Mammary epithelial cell (primary cell): ENCODE data around the gene LMOD1.

Source experiments
- EZH2 ChIP-seq: IDR thresholded peaks from 2 replicates; pipeline ENCODE4 v1.6.1; 2012; ENCODE audit warnings: low read length, inconsistent platforms, borderline replicate concordance
- TF ChIP-seq, protein P1 (sequence below), 2 donors: IDR thresholded peaks in 1 of 2; conservative IDR thresholded peaks in 1 of 2; 2 replicates each; pipeline ENCODE4 v1.5.1; 2011 to 2012; ENCODE audit warnings: inconsistent platforms in 2 of 2, low read length in 2 of 2, mild to moderate bottlenecking in 2 of 2, control low read depth in 1 of 2, low read depth in 1 of 2; ENCODE audit not compliant: insufficient read depth in 1 of 2; ENCODE audit errors: extremely low read depth in 1 of 2

DNA sequence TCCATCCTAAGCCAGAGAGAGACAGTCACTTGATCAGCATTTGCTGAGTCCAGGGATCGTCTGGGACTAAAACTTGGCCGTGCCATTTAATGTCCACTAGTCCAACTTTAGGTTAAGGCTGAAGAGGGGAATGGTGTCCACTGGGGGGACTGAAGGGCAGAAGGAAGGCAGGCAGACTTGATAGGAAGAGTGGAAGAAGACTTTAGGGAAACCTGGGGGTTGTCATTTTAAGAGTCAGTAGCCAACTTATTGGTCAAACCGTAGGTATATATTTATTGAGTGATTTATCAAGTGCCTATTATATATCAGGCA lies 1.3 kb upstream of the LMOD1 start:
- TF ChIP-seq EZH2 = no peak
- TF ChIP-seq, protein P1, sequence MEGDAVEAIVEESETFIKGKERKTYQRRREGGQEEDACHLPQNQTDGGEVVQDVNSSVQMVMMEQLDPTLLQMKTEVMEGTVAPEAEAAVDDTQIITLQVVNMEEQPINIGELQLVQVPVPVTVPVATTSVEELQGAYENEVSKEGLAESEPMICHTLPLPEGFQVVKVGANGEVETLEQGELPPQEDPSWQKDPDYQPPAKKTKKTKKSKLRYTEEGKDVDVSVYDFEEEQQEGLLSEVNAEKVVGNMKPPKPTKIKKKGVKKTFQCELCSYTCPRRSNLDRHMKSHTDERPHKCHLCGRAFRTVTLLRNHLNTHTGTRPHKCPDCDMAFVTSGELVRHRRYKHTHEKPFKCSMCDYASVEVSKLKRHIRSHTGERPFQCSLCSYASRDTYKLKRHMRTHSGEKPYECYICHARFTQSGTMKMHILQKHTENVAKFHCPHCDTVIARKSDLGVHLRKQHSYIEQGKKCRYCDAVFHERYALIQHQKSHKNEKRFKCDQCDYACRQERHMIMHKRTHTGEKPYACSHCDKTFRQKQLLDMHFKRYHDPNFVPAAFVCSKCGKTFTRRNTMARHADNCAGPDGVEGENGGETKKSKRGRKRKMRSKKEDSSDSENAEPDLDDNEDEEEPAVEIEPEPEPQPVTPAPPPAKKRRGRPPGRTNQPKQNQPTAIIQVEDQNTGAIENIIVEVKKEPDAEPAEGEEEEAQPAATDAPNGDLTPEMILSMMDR (conservative IDR thresholded peaks at IDR 0.05 in 1 of 2, IDR thresholded peaks at IDR 0.05 in 1 of 2; ENCODE audit: extremely low read depth in 1 of 2, insufficient read depth in 1 of 2, low read depth in 1 of 2, low read length in 2 of 2) = no peak
